ENCODE results near the gene UFSP2. TPM values are rescaled to one million over a fixed set of nuclear protein-coding genes. Genes with fewer than 3 reads are reported as not detected.

UFSP2 gene
- 10 to 100 TPM; 22.5 to 44.8 (median 26.4) TPM for total RNA-seq

- ATAC-seq (ENCODE audit: low FRiP score), result peak; percentile 94
- TF ChIP-seq CTCF (IDR thresholded peaks at IDR 0.05), result no peak
- DNase-seq (ENCODE audit: low spot score), result peak; percentile 91
Measured at GRCh38 chr4:185425647-185426352, at the start of gene UFSP2. UFSP2 (minus strand) TSS chr4:185425964; CDS start chr4:185425868, 96 bp downstream.

DNA sequence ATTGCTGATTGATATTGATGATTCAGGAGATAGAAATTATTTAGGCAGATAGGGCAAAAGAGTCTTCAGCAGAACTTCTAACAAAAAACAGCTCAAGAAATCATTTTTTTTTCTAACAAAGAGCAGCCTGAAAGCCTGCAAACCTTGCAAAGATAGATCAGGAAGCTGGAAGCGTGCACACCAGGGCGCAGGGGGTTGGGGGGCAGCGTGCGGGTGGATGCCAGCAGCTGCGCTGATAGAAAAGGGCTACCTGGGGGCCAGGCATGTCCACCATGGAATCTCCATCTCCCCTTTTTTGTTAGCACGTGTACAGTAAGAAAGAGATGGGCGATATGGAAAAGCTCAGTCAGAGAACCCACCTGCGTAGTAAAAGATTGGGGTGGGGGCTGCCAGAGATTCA lies 47.5 kb upstream of the UFSP2 start:
- TF ChIP-seq CTCF (IDR thresholded peaks at IDR 0.05), result no peak
- no peak for DNase-seq (ENCODE audit: low spot score)
- no peak for ATAC-seq (ENCODE audit: low FRiP score)

GRCh38 chr4:185472103-185472542 lies 46.4 kb upstream of the UFSP2 start:
- ATAC-seq (ENCODE audit: low FRiP score) (no peak), DNase-seq (ENCODE audit: low spot score) (no peak)
- no peak for TF ChIP-seq CTCF (IDR thresholded peaks at IDR 0.05)

DNA sequence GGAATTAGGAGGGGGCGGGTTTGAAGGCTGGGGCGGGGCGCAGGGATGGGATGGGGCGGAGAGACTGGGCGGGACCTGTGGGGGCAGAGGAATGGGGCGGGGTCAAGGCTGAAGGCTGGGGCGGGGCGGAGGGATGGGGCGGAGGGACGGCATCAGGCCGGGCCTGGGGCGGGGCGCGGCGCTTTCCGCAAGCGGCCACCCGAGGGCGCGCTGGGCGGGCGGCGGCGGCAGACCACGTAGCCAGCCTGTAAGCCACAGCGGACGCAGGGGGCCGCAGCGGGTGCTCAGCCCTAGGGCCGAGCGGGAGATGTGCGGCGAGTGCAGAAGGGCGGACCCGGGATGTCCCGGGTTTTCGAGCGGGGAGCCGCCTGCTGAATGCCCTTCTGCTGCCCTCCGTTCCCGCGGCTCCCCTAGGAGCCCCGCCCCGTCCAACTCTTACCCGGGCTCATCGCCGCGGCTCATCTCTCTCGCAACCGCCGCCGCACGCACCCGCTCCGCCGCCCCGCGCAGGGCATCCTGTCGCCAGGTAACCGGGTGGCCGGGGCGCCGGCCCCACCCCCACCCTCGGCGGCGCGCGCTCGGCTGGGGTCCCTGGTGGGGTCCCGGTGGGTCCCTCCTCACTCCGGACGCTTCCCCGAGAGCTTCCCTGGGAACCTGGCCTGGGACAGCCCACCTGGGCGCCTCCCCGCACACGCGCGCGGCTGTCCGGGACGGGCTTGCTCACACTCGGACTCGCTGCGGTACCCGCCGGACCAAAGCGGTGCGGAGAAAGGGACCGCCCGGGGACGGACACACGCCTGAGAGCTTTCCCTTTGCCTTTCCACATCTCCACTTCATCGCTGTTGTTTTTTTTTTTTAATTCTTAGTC lies 45.7 kb upstream of the UFSP2 start, which contains the start of gene CCDC110:
Gene CCDC110, minus strand, starts transcription at position 499 of the 868 bp plus-strand sequence. Its CDS starts 50 bp downstream, at position 449.
- peak; percentile 78 for DNase-seq (ENCODE audit: low spot score)
- peak; percentile 97 for ATAC-seq (ENCODE audit: low FRiP score)
- TF ChIP-seq CTCF (IDR thresholded peaks at IDR 0.05), result no peak

GRCh38 chr4:185470501-185471195 lies 44.9 kb upstream of the UFSP2 start:
- DNase-seq (ENCODE audit: low spot score) (peak; percentile 38), ATAC-seq (ENCODE audit: low FRiP score) (no peak)
- no peak for TF ChIP-seq CTCF (IDR thresholded peaks at IDR 0.05)

DNA sequence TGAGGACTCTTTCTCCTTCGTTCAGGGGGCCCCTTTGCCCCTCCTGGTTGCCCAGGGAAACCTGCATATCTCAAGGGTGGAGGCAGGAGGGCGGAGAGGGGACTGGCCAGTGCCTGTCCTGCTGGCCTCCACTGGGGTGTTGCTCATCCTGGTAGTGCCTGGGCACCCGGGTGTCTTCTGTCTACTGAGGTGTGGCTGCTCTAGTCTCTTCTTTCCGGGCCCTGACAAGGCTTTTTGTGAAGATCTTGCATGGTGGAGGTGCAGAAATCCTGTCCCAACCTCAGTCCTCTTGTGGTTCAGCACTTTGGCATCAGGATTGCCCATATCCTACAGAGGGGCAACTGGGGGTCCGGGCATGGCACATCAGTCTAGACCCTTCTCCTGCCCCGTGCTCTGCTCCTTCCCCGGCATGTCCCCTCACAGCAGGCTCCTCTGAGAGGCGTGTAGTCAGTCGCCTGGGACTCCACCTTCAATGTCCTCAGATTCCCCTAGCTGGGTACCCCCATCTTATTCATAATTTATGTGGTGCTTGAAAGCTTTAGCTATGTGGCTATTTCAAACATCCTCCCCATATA lies 43.9 kb upstream of the UFSP2 start:
- no peak for TF ChIP-seq CTCF (IDR thresholded peaks at IDR 0.05)
- DNase-seq (ENCODE audit: low spot score) (no peak), ATAC-seq (ENCODE audit: low FRiP score) (no peak)

Data from omental fat pad (tissue), 4 donors.